WI38 (cell line): ENCODE results near the gene XPNPEP2.

Experiments
- H3K4me3 ChIP-seq: 2 replicates; pipeline ENCODE4 v1.5.1; 2011; ENCODE audit warnings: low read depth, mild to moderate bottlenecking, control low read depth, low read length
- CTCF ChIP-seq: IDR thresholded peaks from 2 replicates; pipeline ENCODE4 v1.5.1; 2012; ENCODE audit warnings: low read depth, mild to moderate bottlenecking, control low read depth, low read length

Gene XPNPEP2

GRCh38 chrX:129791961-129792570 lies 53.3 kb downstream of the XPNPEP2 start:
- no peak for TF ChIP-seq CTCF
- no peak overlapping the region for H3K4me3 ChIP-seq

GRCh38 chrX:129792586-129793291 lies 54.0 kb downstream of the XPNPEP2 start:
- H3K4me3 ChIP-seq = no peak overlapping the region
- no peak for TF ChIP-seq CTCF

- no peak for TF ChIP-seq CTCF
- no peak overlapping the region for H3K4me3 ChIP-seq
Measured at GRCh38 chrX:129793604-129794191, 54.9 kb downstream of the XPNPEP2 start.

- H3K4me3 ChIP-seq = no peak overlapping the region
- TF ChIP-seq CTCF = no peak
Measured at GRCh38 chrX:129795584-129795983, 56.8 kb downstream of the XPNPEP2 start.

DNA sequence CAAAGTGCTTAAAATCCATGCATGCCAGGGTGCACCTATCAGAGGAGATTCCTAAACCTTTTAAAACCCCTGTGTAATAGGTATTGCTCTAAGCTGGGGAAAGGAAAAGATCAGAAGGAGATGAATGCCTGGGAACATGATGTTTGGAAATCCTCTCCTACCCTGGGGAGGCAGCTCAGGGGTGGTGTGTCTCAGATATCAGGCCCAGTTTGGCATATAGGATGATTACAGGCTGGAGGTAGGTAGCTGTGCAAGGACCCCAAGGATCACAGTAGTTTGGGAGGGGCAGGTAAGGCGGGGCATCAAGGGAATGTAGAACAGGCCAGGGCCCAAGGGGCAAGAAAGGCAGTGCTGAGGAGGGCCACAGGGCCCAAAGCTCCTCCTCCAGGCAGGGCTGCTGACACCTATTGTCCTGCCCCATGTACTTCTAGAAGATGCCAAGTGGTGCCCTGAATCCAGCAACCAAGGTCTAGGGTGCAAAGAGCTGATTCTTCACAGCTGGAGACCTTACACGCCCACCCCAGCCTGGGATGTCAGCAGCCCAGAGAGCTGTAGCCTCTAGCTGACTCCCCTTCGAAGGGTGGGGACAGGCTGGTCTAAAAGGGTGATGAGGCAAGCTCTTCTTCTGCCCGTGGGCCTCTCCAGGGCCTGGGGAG lies 58.6 kb downstream of the XPNPEP2 start:
- no peak overlapping the region for H3K4me3 ChIP-seq
- no peak for TF ChIP-seq CTCF

DNA sequence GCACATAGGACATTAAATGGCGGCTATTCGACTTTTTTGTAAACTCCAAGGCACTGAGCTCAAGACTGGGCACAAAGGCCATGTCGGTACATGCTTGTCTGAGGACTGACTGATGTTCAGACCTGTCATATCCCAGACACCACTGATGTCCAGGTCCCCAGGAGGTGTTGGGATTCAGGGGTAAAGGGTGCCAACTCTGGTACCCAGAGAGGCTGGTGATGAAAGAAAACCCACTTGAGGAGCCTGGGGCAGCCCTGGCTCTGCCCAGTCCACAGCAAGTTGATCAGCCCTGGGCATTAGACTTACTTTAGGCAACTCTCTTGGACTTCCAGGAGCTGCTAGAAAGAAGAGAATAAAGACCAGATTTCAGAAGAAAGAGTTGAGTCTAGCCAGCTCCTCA lies 59.7 kb downstream of the XPNPEP2 start:
- no peak overlapping the region for H3K4me3 ChIP-seq
- no peak for TF ChIP-seq CTCF

GRCh38 chrX:129798888-129799287 lies 60.1 kb downstream of the XPNPEP2 start:
- no peak for TF ChIP-seq CTCF
- no peak overlapping the region for H3K4me3 ChIP-seq
